HCT116 (cell line): ENCODE data around the gene IFT122. TPM values are rescaled to one million over a fixed set of nuclear protein-coding genes. Genes with fewer than 3 reads are reported as not detected.

Experiments
- ATAC-seq: fragments of 200-7000 bp; cut with Tn5 transposase; 2 replicates; pipeline ENCODE4 v1.9.1; 2020; ENCODE audit warnings: mild to moderate bottlenecking, moderate library complexity
- BruUV-seq: library from RNA; stranded (reverse); fragments of 400-500 nt; replicated peaks from 2 replicates; lab custom pipeline; 2021; lab: Mats Ljungman, UMichigan
- CTCF ChIA-PET: fragments of 300-600 bp; sonication (Branson Sonifier 250); formaldehyde crosslinking; loops from one replicate; lab custom pipeline; 2021; ENCODE audit warnings: antibody characterized with exemption; lab: Charles Lee
- POLR2A ChIA-PET: fragments of 300-600, 350-600 bp; sonication (Branson Sonifier 250); formaldehyde crosslinking; loops from one replicate; lab custom pipeline; 2021; ENCODE audit warnings: antibody characterized with exemption; lab: Charles Lee
- RAD21 ChIA-PET, 2 experiments: fragments of 300-600 bp; sonication (Branson Sonifier 250); formaldehyde crosslinking; loops; one replicate each; lab custom pipeline; 2023; ENCODE audit warnings: low total read pairs in 2 of 2; ENCODE audit not compliant: uncharacterized antibody in 2 of 2, unreplicated experiment in 2 of 2, low non-redundant PET in 1 of 2; lab: Charles Lee
- DNase-seq: peaks from one replicate; pipeline ENCODE4 v3.0.0-alpha.2; 2010; ENCODE audit warnings: low read depth, low spot score
- H2AFZ ChIP-seq: fragments of 200-600 bp; shearing (Covaris generic), sonication (generic); 2 replicates; pipeline ENCODE4 v1.6.1; 2017; ENCODE audit warnings: low read depth, mixed run types, mixed read lengths, antibody characterized with exemption, low read length; ENCODE audit not compliant: poor library complexity, severe bottlenecking
- H3K27ac ChIP-seq: 2 replicates; pipeline ENCODE4 v1.5.1; 2012; ENCODE audit warnings: low read depth, low read length
- H3K27me3 ChIP-seq: fragments of 200-600 bp; sonication (generic); 2 replicates; pipeline ENCODE4 v1.6.1; 2016; ENCODE audit warnings: mixed run types, low read length, mixed read lengths; ENCODE audit not compliant: insufficient read depth
- H3K36me3 ChIP-seq, 2 experiments: fragments of 200-500 bp in 1 of 2; fragments of 200-600 bp in 1 of 2; sonication (Bioruptor generic) in 1 of 2; sonication (generic) in 1 of 2; 2 replicates each; pipeline versions ENCODE4 v1.5.1 to v1.6.1; 2014 to 2016; ENCODE audit warnings: low read length in 2 of 2, inconsistent platforms in 1 of 2, mixed read lengths in 1 of 2, mixed run types in 1 of 2; ENCODE audit not compliant: insufficient read depth in 2 of 2, control insufficient read depth in 1 of 2
- H3K4me1 ChIP-seq, 2 experiments: fragments of 200-600 bp in 1 of 2; sonication (generic) in 1 of 2; 2 replicates each; pipeline versions ENCODE4 v1.5.1 to v1.6.1; 2012 to 2017; ENCODE audit warnings: low read length in 2 of 2, inconsistent platforms in 1 of 2, mild to moderate bottlenecking in 1 of 2, mixed read lengths in 1 of 2, mixed run types in 1 of 2, moderate library complexity in 1 of 2; ENCODE audit not compliant: insufficient read depth in 2 of 2, control insufficient read depth in 1 of 2
- H3K4me2 ChIP-seq: fragments of 200-600 bp; sonication (generic); 2 replicates; pipeline ENCODE4 v1.6.1; 2017; ENCODE audit warnings: mixed run types, low read length, mixed read lengths
- H3K4me3 ChIP-seq, 2 experiments: fragments of 200-600 bp in 1 of 2; sonication (generic) in 1 of 2; replicated peaks in 1 of 2; 2 replicates each; pipeline ENCODE4 v1.5.1; 2011 to 2016; ENCODE audit warnings: low read length in 2 of 2, control low read depth in 1 of 2, low read depth in 1 of 2, mild to moderate bottlenecking in 1 of 2, mixed read lengths in 1 of 2, mixed run types in 1 of 2
- H3K79me2 ChIP-seq: fragments of 200-600 bp; sonication (generic); 2 replicates; pipeline ENCODE4 v1.6.1; 2017; ENCODE audit warnings: mild to moderate bottlenecking, mixed run types, low read length, moderate library complexity, mixed read lengths; ENCODE audit not compliant: insufficient read depth
- H3K9ac ChIP-seq: fragments of 200-600 bp; sonication (generic); 2 replicates; pipeline ENCODE4 v1.6.1; 2016; ENCODE audit warnings: low read length, mixed read lengths
- H3K9me2 ChIP-seq: fragments of 200-600 bp; sonication (generic), shearing (Covaris generic); 2 replicates; pipeline ENCODE4 v1.6.1; 2017; ENCODE audit warnings: mixed run types, mild to moderate bottlenecking, moderate library complexity; ENCODE audit not compliant: insufficient read depth
- H3K9me3 ChIP-seq, 2 experiments: fragments of 200-500 bp in 1 of 2; fragments of 200-600 bp in 1 of 2; sonication (Bioruptor generic) in 1 of 2; sonication (generic) in 1 of 2; 2 replicates each; pipeline ENCODE4 v1.6.1; 2014 to 2017; ENCODE audit warnings: low read length in 2 of 2, mixed read lengths in 2 of 2, inconsistent platforms in 1 of 2, low read depth in 1 of 2, mild to moderate bottlenecking in 1 of 2, mixed run types in 1 of 2, moderate library complexity in 1 of 2; ENCODE audit not compliant: control insufficient read depth in 1 of 2, insufficient read depth in 1 of 2
- H4K20me1 ChIP-seq: fragments of 200-600 bp; sonication (generic), shearing (Covaris generic); 2 replicates; pipeline ENCODE4 v1.6.1; 2017; ENCODE audit warnings: mixed run types, mild to moderate bottlenecking, moderate library complexity; ENCODE audit not compliant: insufficient read depth
- FOSL1 ChIP-seq: IDR thresholded peaks from 2 replicates; pipeline ENCODE4 v1.6.1; 2012; ENCODE audit warnings: low read depth
- intact Hi-C: fragments of 100-400 bp; cut with micrococcal nuclease; formaldehyde crosslinking; loops from 2 replicates; pipeline ENCODE4 v1.10.0; 2022
- total RNA-seq: library from RNA; stranded (reverse); gene quantifications from one replicate; pipeline ENCODE4 v1.2.1, GENCODE V29; 2021; ENCODE audit not compliant: unreplicated experiment
- TF ChIP-seq, protein P1 (sequence below), 3 experiments: fragments of 200-600 bp in 1 of 3; sonication (generic) in 1 of 3; IDR thresholded peaks in 2 of 3; conservative IDR thresholded peaks in 1 of 3; 2 replicates each; pipeline ENCODE4 v1.5.1; 2012 to 2017; ENCODE audit warnings: low read depth in 2 of 3, low read length in 2 of 3, antibody characterized with exemption in 1 of 3, borderline replicate concordance in 1 of 3, control low read depth in 1 of 3, mild to moderate bottlenecking in 1 of 3, mixed read lengths in 1 of 3, mixed run types in 1 of 3, moderate library complexity in 1 of 3; ENCODE audit not compliant: insufficient read depth in 1 of 3
- TF ChIP-seq, protein P2 (sequence below): IDR thresholded peaks from 2 replicates; pipeline ENCODE4 v1.6.1; 2012
- TF ChIP-seq, protein P3 (sequence below): IDR thresholded peaks from 2 replicates; pipeline ENCODE4 v1.6.1; 2012
- TF ChIP-seq, protein P4 (sequence below): IDR thresholded peaks from 2 replicates; pipeline ENCODE4 v1.6.1; 2011; ENCODE audit warnings: mild to moderate bottlenecking, low read length, moderate library complexity; ENCODE audit not compliant: insufficient replicate concordance; ENCODE audit errors: extremely low read depth

Gene IFT122
- total RNA-seq, 1 experiment from 2014 or later, result 21.4 TPM

DNA sequence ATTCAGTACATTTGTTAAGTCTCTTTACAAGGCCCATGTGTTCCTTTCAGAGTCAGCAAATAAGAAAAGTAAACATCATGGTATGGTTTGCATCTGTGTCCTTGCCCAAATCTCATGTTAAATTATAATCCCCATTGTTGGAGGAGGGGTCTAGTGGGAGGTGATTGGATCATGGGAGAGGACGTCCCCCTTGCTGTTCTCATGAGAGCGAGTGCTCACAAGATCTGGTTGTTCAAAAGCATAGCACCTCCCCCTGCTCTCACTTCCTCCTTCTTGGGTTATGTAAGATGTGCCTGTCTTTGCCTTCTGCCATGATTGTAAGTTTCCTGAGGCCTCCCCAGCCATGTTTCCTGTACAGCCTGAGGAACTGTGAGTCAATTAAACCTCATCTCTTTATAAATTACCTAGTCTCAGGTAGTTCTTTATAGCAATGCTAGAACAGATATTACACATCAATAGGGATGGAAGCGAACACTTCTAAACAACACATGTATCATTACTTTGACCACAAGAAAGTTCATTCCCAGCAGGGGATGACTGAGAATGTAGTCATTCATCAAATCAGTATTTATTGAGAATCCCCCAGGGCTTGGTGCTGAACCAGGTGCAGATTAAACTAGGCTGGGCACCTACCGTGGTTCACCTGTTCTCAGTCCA lies 15.7 kb upstream of the IFT122 start:
- Histone ChIP-seq H3K9me3 (no peaks in the 10 kb centered on the region), H2AFZ (no peak overlapping the region), H3K9ac (no peak overlapping the region), H3K4me3 (no peak overlapping the region), H3K79me2 (no peaks in the 10 kb centered on the region), H3K27me3 (no peaks in the 10 kb centered on the region), H3K27ac (no peak overlapping the region), H3K36me3 (no peaks in the 10 kb centered on the region), H3K4me2 (peak overlapping the region; percentile 22; the same call in 1 of the 2 replicates), H3K4me1 (peaks cover 0 to 17% of the 10 kb centered on the region in 2 experiments; a peak in 2 of 4 replicates), H4K20me1 (no peaks in the 10 kb centered on the region), H3K9me2 (no peaks in the 10 kb centered on the region)
- TF ChIP-seq, protein P1, sequence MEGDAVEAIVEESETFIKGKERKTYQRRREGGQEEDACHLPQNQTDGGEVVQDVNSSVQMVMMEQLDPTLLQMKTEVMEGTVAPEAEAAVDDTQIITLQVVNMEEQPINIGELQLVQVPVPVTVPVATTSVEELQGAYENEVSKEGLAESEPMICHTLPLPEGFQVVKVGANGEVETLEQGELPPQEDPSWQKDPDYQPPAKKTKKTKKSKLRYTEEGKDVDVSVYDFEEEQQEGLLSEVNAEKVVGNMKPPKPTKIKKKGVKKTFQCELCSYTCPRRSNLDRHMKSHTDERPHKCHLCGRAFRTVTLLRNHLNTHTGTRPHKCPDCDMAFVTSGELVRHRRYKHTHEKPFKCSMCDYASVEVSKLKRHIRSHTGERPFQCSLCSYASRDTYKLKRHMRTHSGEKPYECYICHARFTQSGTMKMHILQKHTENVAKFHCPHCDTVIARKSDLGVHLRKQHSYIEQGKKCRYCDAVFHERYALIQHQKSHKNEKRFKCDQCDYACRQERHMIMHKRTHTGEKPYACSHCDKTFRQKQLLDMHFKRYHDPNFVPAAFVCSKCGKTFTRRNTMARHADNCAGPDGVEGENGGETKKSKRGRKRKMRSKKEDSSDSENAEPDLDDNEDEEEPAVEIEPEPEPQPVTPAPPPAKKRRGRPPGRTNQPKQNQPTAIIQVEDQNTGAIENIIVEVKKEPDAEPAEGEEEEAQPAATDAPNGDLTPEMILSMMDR (IDR thresholded peaks at IDR 0.05 in 2 of 3, conservative IDR thresholded peaks at IDR 0.05 in 1 of 3; ENCODE audit: borderline replicate concordance in 1 of 3, insufficient read depth in 1 of 3, low read depth in 2 of 3, low read length in 2 of 3), result no peak
- TF ChIP-seq, protein P2, sequence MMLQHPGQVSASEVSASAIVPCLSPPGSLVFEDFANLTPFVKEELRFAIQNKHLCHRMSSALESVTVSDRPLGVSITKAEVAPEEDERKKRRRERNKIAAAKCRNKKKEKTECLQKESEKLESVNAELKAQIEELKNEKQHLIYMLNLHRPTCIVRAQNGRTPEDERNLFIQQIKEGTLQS, result no peak
- TF ChIP-seq FOSL1, result peak; percentile 34; the same call in 1 of the 2 replicates
- TF ChIP-seq, protein P3, sequence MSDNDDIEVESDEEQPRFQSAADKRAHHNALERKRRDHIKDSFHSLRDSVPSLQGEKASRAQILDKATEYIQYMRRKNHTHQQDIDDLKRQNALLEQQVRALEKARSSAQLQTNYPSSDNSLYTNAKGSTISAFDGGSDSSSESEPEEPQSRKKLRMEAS, result no peak
- TF ChIP-seq, protein P4, sequence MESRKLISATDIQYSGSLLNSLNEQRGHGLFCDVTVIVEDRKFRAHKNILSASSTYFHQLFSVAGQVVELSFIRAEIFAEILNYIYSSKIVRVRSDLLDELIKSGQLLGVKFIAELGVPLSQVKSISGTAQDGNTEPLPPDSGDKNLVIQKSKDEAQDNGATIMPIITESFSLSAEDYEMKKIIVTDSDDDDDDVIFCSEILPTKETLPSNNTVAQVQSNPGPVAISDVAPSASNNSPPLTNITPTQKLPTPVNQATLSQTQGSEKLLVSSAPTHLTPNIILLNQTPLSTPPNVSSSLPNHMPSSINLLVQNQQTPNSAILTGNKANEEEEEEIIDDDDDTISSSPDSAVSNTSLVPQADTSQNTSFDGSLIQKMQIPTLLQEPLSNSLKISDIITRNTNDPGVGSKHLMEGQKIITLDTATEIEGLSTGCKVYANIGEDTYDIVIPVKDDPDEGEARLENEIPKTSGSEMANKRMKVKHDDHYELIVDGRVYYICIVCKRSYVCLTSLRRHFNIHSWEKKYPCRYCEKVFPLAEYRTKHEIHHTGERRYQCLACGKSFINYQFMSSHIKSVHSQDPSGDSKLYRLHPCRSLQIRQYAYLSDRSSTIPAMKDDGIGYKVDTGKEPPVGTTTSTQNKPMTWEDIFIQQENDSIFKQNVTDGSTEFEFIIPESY, result no peak
- POLR2A ChIA-PET, result no interaction called here
- BruUV-seq, result no TSS peak
- intact Hi-C loops, result no loop called here
- RAD21 ChIA-PET, result no interaction called here
- peak; percentile 54 for ATAC-seq
- no peak for DNase-seq
- CTCF ChIA-PET, result no interaction called here
